Fibroblast of lung (primary cell): ENCODE results near the gene DAZAP2. TPM values are rescaled to one million over a fixed set of nuclear protein-coding genes. Genes with fewer than 3 reads are reported as not detected.

Source experiments
- DNase-seq, 2 donors: peaks; one replicate each; pipeline versions ENCODE4 v3.0.0 to v3.0.0-alpha.2; 2010; ENCODE audit warnings: low read depth in 2 of 2
- H2AFZ ChIP-seq: 2 replicates; pipeline ENCODE4 v1.5.1; 2012; ENCODE audit warnings: low read length, control low read depth, inconsistent platforms
- H3K27ac ChIP-seq: 2 replicates; pipeline ENCODE4 v1.5.1; 2011; ENCODE audit warnings: low read length, control low read depth; ENCODE audit not compliant: insufficient read depth
- H3K27me3 ChIP-seq: 2 replicates; pipeline ENCODE4 v1.5.1; 2011; ENCODE audit warnings: mild to moderate bottlenecking, low read length; ENCODE audit not compliant: control insufficient read depth, insufficient read depth
- H3K36me3 ChIP-seq: 2 replicates; pipeline ENCODE4 v1.5.1; 2011; ENCODE audit warnings: low read length; ENCODE audit not compliant: control insufficient read depth, insufficient read depth
- H3K4me1 ChIP-seq: 2 replicates; pipeline ENCODE4 v1.5.1; 2011; ENCODE audit warnings: low read length; ENCODE audit not compliant: control insufficient read depth, insufficient read depth; ENCODE audit errors: extremely low read depth
- H3K4me2 ChIP-seq: 2 replicates; pipeline ENCODE4 v1.5.1; 2011; ENCODE audit warnings: low read length, control low read depth; ENCODE audit not compliant: insufficient read depth; ENCODE audit errors: extremely low read depth
- H3K4me3 ChIP-seq, 4 experiments: fragments of 200-600 bp in 1 of 4; sonication (generic) in 1 of 4; replicated peaks in 1 of 4; 2 replicates each; pipeline ENCODE4 v1.5.1; 2011 to 2016; ENCODE audit warnings: low read length in 4 of 4, low read depth in 3 of 4, mild to moderate bottlenecking in 3 of 4, control low read depth in 2 of 4, inconsistent platforms in 1 of 4, mixed read lengths in 1 of 4; ENCODE audit not compliant: insufficient read depth in 1 of 4; ENCODE audit errors: control extremely low read depth in 1 of 4
- H3K79me2 ChIP-seq: 2 replicates; pipeline ENCODE4 v1.5.1; 2012; ENCODE audit warnings: mild to moderate bottlenecking, low read length, inconsistent platforms; ENCODE audit not compliant: control insufficient read depth, insufficient read depth
- H3K9ac ChIP-seq: 2 replicates; pipeline ENCODE4 v1.5.1; 2011; ENCODE audit warnings: mild to moderate bottlenecking, low read length, control low read depth; ENCODE audit not compliant: insufficient read depth
- H3K9me3 ChIP-seq: 2 replicates; pipeline ENCODE4 v1.5.1; 2012; ENCODE audit warnings: low read depth, low read length; ENCODE audit not compliant: control insufficient read depth, insufficient read depth
- H4K20me1 ChIP-seq: 2 replicates; pipeline ENCODE4 v1.5.1; 2011; ENCODE audit warnings: low read length; ENCODE audit not compliant: control insufficient read depth, insufficient read depth; ENCODE audit errors: extremely low read depth
- CTCF ChIP-seq, 2 donors: IDR thresholded peaks in 1 of 2; conservative IDR thresholded peaks in 1 of 2; 1 replicate in 1 of 2; 2 replicates in 1 of 2; pipeline ENCODE4 v1.5.1; 2011 to 2012; ENCODE audit warnings: low read length in 2 of 2, control low read depth in 1 of 2, inconsistent platforms in 1 of 2, low read depth in 1 of 2, mild to moderate bottlenecking in 1 of 2
- EZH2 ChIP-seq: IDR thresholded peaks from 2 replicates; pipeline ENCODE4 v1.5.1; 2012; ENCODE audit warnings: low read length, control low read depth, mild to moderate bottlenecking; ENCODE audit errors: missing control alignments
- polyA plus RNA-seq, 2 donors: library from polyadenylated mRNA; depleted of rRNA in 1 of 2; stranded (reverse) in 1 of 2; unstranded in 1 of 2; fragments of >200 nt; gene quantifications; 2 replicates each; pipeline ENCODE4 v1.2.1, GENCODE V29; 2011 to 2012; ENCODE audit warnings: missing spikeins in 1 of 2
- total RNA-seq: library from RNA; depleted of rRNA; stranded (reverse); fragments of >200 nt; gene quantifications from 2 replicates; pipeline ENCODE4 v1.2.1, GENCODE V29; 2014

The DAZAP2 gene
- total and polyA plus RNA-seq, 2 donors (not counting 1 experiment from before 2014, with no cell fraction given) = 59.6 to 303 TPM

DNA sequence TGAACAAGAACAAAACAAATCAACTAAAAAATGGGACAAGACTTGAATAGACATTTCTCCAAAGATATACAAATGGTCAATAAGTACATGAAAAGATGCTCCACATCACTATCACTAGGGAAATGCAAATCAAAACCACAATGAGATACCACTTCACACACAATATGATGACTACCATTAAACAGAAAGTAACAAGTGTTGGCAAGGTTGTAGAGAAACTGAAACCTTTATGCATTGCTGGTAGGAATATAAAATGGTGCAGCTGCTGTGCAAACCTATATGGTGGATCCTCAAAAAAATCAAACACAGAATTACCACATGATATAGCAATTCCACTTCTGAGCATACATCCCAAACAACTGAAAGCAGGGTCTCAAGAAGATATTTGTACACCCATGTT, 26.4 kb downstream of the DAZAP2 start:
- Histone ChIP-seq H3K79me2 (peaks cover 21% of the 10 kb centered on the region), H3K4me2 (no peak overlapping the region), H3K9ac (no peak overlapping the region), H3K27me3 (no peaks in the 10 kb centered on the region), H3K4me3 (no peak overlapping the region), H3K4me1 (no peaks in the 10 kb centered on the region), H4K20me1 (no peaks in the 10 kb centered on the region), H3K36me3 (no peaks in the 10 kb centered on the region), H2AFZ (no peak overlapping the region), H3K9me3 (no peaks in the 10 kb centered on the region), H3K27ac (no peak overlapping the region)
- DNase-seq = no peak
- TF ChIP-seq EZH2 = no peak
- TF ChIP-seq CTCF (conservative IDR thresholded peaks at IDR 0.05 in 1 of 2, IDR thresholded peaks at IDR 0.05 in 1 of 2; ENCODE audit: low read depth in 1 of 2, low read length in 2 of 2) = no peak

GRCh38 chr12:51269174-51270066, 30.8 kb downstream of the DAZAP2 start:
- peak overlapping the region; percentile 63 for H3K9ac ChIP-seq
- no peaks in the 10 kb centered on the region for H4K20me1 ChIP-seq
- H3K27me3 ChIP-seq = no peaks in the 10 kb centered on the region
- peak overlapping the region; percentile 71 for H3K4me2 ChIP-seq
- peak; percentile 39 to 41 for DNase-seq
- TF ChIP-seq EZH2 (no peak), CTCF (conservative IDR thresholded peaks at IDR 0.05 in 1 of 2, IDR thresholded peaks at IDR 0.05 in 1 of 2; ENCODE audit: low read depth in 1 of 2, low read length in 2 of 2) (peak in 1 of 2 donors; percentile 14)
- H3K79me2 ChIP-seq = peaks cover 16% of the 10 kb centered on the region
- no peaks in the 10 kb centered on the region for H3K9me3 ChIP-seq
- no peaks in the 10 kb centered on the region for H3K36me3 ChIP-seq
- H3K4me1 ChIP-seq = peaks cover 3% of the 10 kb centered on the region
- H2AFZ ChIP-seq = peak overlapping the region; percentile 42
- peak overlapping the region; percentile 63 to 72 (median 66) for H3K4me3 ChIP-seq
- H3K27ac ChIP-seq = peak overlapping the region; percentile 86

GRCh38 chr12:51270067-51270950, 31.7 kb downstream of the DAZAP2 start, which contains the start of gene SMAGP:
Gene SMAGP (minus strand): TSS chr12:51270415. CDS start chr12:51269278, 1,137 bp downstream.
- Histone ChIP-seq H3K4me1 (peaks cover 3% of the 10 kb centered on the region), H4K20me1 (no peaks in the 10 kb centered on the region), H3K9ac (peak within 1 kb of the TSS; percentile 63), H3K27me3 (no peaks in the 10 kb centered on the region), H3K36me3 (no peaks in the 10 kb centered on the region), H3K9me3 (no peaks in the 10 kb centered on the region), H3K79me2 (peaks cover 14% of the 10 kb centered on the region), H2AFZ (peak within 1 kb of the TSS; percentile 83), H3K4me2 (peak within 1 kb of the TSS; percentile 97), H3K27ac (peak within 1 kb of the TSS; percentile 86), H3K4me3 (peak within 1 kb of the TSS; percentile 63 to 77 (median 68))
- TF ChIP-seq CTCF (conservative IDR thresholded peaks at IDR 0.05 in 1 of 2, IDR thresholded peaks at IDR 0.05 in 1 of 2; ENCODE audit: low read depth in 1 of 2, low read length in 2 of 2) (no peak), EZH2 (no peak)
- DNase-seq = peak; percentile 34 to 46
